T-cell (primary cell): ENCODE measurements around the gene TAS1R3. TPM values are rescaled to one million over a fixed set of nuclear protein-coding genes. Genes with fewer than 3 reads are reported as not detected.

Source experiments
- ATAC-seq, 4 experiments: fragments of 200-7000 bp in 3 of 4; fragments of 150-1000 bp in 1 of 4; cut with Tn5 transposase; replicated peaks in 1 of 4; 1 replicate in 3 of 4; 2 replicates in 1 of 4; pipeline ENCODE4 v1.10.0; 2021; ENCODE audit warnings: moderate library complexity in 3 of 4, mild to moderate bottlenecking in 2 of 4, moderate number of reproducible peaks in 1 of 4
- CTCF ChIA-PET, 2 donors: fragments of 300-600 bp; sonication (Branson Sonifier 250); formaldehyde crosslinking; loops; one replicate each; lab custom pipeline; 2022; ENCODE audit warnings: antibody characterized with exemption in 2 of 2; lab: Charles Lee
- POLR2A ChIA-PET, 2 donors: fragments of 300-600 bp; sonication (Branson Sonifier 250); formaldehyde crosslinking; loops; one replicate each; lab custom pipeline; 2022; ENCODE audit warnings: antibody characterized with exemption in 2 of 2; lab: Charles Lee
- DNase-seq, 35 experiments: peaks; one replicate each; pipeline versions ENCODE4 v3.0.0 to v3.0.0-alpha.2; 2013 to 2023
- H3K27ac ChIP-seq: one replicate; pipeline ENCODE4 v1.5.1; 2013; ENCODE audit warnings: low read length
- H3K27me3 ChIP-seq, 2 experiments: replicated peaks in 1 of 2; 1 replicate in 1 of 2; 2 replicates in 1 of 2; pipeline versions ENCODE4 v1.6.1 to v1.7.0; 2013; ENCODE audit warnings: low read length in 1 of 2, mixed read lengths in 1 of 2; ENCODE audit not compliant: control insufficient read depth in 2 of 2, insufficient read depth in 2 of 2; ENCODE audit errors: extremely low read depth in 1 of 2
- H3K36me3 ChIP-seq, 2 donors: 1 replicate in 1 of 2; 2 replicates in 1 of 2; pipeline versions ENCODE4 v1.6.1 to v1.7.0; 2013; ENCODE audit warnings: low read length in 1 of 2; ENCODE audit not compliant: control insufficient read depth in 2 of 2, insufficient read depth in 1 of 2; ENCODE audit errors: extremely low read depth in 1 of 2
- H3K4me1 ChIP-seq, 2 experiments: 1 replicate in 1 of 2; 2 replicates in 1 of 2; pipeline versions ENCODE4 v1.6.1 to v1.7.0; 2013; ENCODE audit warnings: low read length in 2 of 2, mixed read lengths in 1 of 2; ENCODE audit not compliant: insufficient read depth in 2 of 2, control insufficient read depth in 1 of 2; ENCODE audit errors: extremely low read depth in 1 of 2
- H3K4me3 ChIP-seq, 2 donors: 1 replicate in 1 of 2; 2 replicates in 1 of 2; pipeline versions ENCODE4 v1.5.1 to v1.7.0; 2013; ENCODE audit warnings: mild to moderate bottlenecking in 2 of 2, low read length in 1 of 2, moderate library complexity in 1 of 2; ENCODE audit not compliant: control insufficient read depth in 1 of 2; ENCODE audit errors: extremely low read depth in 1 of 2
- H3K9me3 ChIP-seq: 2 replicates; pipeline ENCODE4 v1.7.0; 2013
- H3K27ac Mint-ChIP-seq, 2 donors: one replicate each; pipeline ENCODE4 v1.8.0; 2020 to 2021; ENCODE audit warnings: mild to moderate bottlenecking in 2 of 2, mixed read lengths in 2 of 2
- H3K27me3 Mint-ChIP-seq, 2 donors: one replicate each; pipeline ENCODE4 v1.8.0; 2021 to 2022; ENCODE audit warnings: mixed read lengths in 2 of 2
- H3K36me3 Mint-ChIP-seq: one replicate; pipeline ENCODE4 v1.8.0; 2021; ENCODE audit warnings: mixed read lengths
- H3K4me1 Mint-ChIP-seq, 3 donors: one replicate each; pipeline ENCODE4 v1.8.0; 2020 to 2022; ENCODE audit warnings: mixed read lengths in 3 of 3, mild to moderate bottlenecking in 1 of 3
- H3K4me3 Mint-ChIP-seq, 3 donors: one replicate each; pipeline ENCODE4 v1.8.0; 2020 to 2022; ENCODE audit warnings: mild to moderate bottlenecking in 3 of 3, mixed read lengths in 3 of 3, moderate library complexity in 3 of 3
- H3K9me3 Mint-ChIP-seq, 3 donors: one replicate each; pipeline ENCODE4 v1.8.0; 2020 to 2022; ENCODE audit warnings: mixed read lengths in 3 of 3
- WGBS: methylation state at CpG from one replicate; pipeline ENCODE4 v1.1.5; 2013; ENCODE audit warnings: missing lambda C conversion rate; ENCODE audit not compliant: insufficient coverage; 5-methylcytosine and 5-hydroxymethylcytosine counted together
- total RNA-seq, 35 experiments: library from RNA in 6 of 35; stranded (reverse) in 6 of 35; fragments of 120-200 nt in 1 of 35; gene quantifications; one replicate each; pipeline versions ENCODE4 v1.2.1 to v1.2.4 and lab custom pipeline; 2013 to 2026

The TAS1R3 gene
- total RNA-seq, 5 donors from 2014 or later (not counting 1 experiment from before 2014, with no cell fraction given): 1.6 to 2.3 (median 2.1) TPM

GRCh38 chr1:1356166-1356795, 25.2 kb downstream of the TAS1R3 start:
- 59% methylated on average over 6 of the region's 8 CpGs for WGBS
- peaks cover 18 to 36% (median 22%) of the 10 kb centered on the region in 3 donors for H3K4me1 Mint-ChIP-seq
- peaks cover 0 to 86% of the 10 kb centered on the region in 2 experiments for H3K27me3 ChIP-seq
- no peaks in the 10 kb centered on the region for H3K36me3 ChIP-seq
- H3K9me3 ChIP-seq: no peaks in the 10 kb centered on the region
- H3K27ac Mint-ChIP-seq: no peak overlapping the region
- H3K4me1 ChIP-seq: peaks cover 11 to 65% of the 10 kb centered on the region in 2 experiments
- POLR2A ChIA-PET: no interaction called here
- peaks cover 7 to 35% of the 10 kb centered on the region in 2 donors for H3K27me3 Mint-ChIP-seq
- H3K27ac ChIP-seq: no peak overlapping the region
- H3K4me3 ChIP-seq: no peak overlapping the region
- no peaks in the 10 kb centered on the region for H3K9me3 Mint-ChIP-seq
- no peaks in the 10 kb centered on the region for H3K36me3 Mint-ChIP-seq
- H3K4me3 Mint-ChIP-seq: no peak overlapping the region
- DNase-seq (no peak), ATAC-seq (no peak)
- CTCF ChIA-PET: no interaction called here

- H3K27ac ChIP-seq: no peak overlapping the region
- ChIA-PET POLR2A (no interaction called here), CTCF (no interaction called here)
- Mint-ChIP-seq H3K4me1 (peaks cover 18 to 36% (median 22%) of the 10 kb centered on the region in 3 donors), H3K4me3 (peak overlapping the region in 1 of 3 donors; percentile 16), H3K27ac (no peak overlapping the region), H3K27me3 (peaks cover 7 to 35% of the 10 kb centered on the region in 2 donors), H3K36me3 (no peaks in the 10 kb centered on the region), H3K9me3 (no peaks in the 10 kb centered on the region)
- H3K36me3 ChIP-seq: no peaks in the 10 kb centered on the region
- ATAC-seq: no peak
- no peak for DNase-seq
- no peaks in the 10 kb centered on the region for H3K9me3 ChIP-seq
- 74% methylated on average over 26 of the region's 26 CpGs for WGBS
- no peak overlapping the region for H3K4me3 ChIP-seq
- peaks cover 11 to 59% of the 10 kb centered on the region in 2 experiments for H3K4me1 ChIP-seq
- H3K27me3 ChIP-seq: peaks cover 0 to 83% of the 10 kb centered on the region in 2 experiments
Measured at GRCh38 chr1:1356796-1357401, 25.8 kb downstream of the TAS1R3 start.

- H3K9me3 ChIP-seq: no peaks in the 10 kb centered on the region
- H3K27me3 ChIP-seq: peaks cover 0 to 73% of the 10 kb centered on the region in 2 experiments
- H3K4me3 ChIP-seq: no peak overlapping the region
- H3K27ac ChIP-seq: no peak overlapping the region
- Mint-ChIP-seq H3K27ac (peak overlapping the region in 1 of 2 donors; percentile 4), H3K4me1 (peaks cover 8 to 26% (median 16%) of the 10 kb centered on the region in 3 donors), H3K36me3 (no peaks in the 10 kb centered on the region), H3K9me3 (no peaks in the 10 kb centered on the region), H3K27me3 (peaks cover 0 to 25% of the 10 kb centered on the region in 2 donors), H3K4me3 (peak overlapping the region in 1 of 3 donors; percentile 73)
- ChIA-PET POLR2A (no interaction called here), CTCF (no interaction called here)
- peaks cover 11 to 51% of the 10 kb centered on the region in 2 experiments for H3K4me1 ChIP-seq
- no peak for ATAC-seq
- no peaks in the 10 kb centered on the region for H3K36me3 ChIP-seq
- WGBS: 39% methylated on average over 14 of the region's 18 CpGs
- no peak for DNase-seq
Measured at GRCh38 chr1:1357871-1358432, 26.9 kb downstream of the TAS1R3 start.

GRCh38 chr1:1358433-1359271, 27.6 kb downstream of the TAS1R3 start, which contains the start of gene MXRA8:
MXRA8 (minus strand) TSS chr1:1358555; CDS start chr1:1358504, 51 bp downstream.
- CTCF ChIA-PET: no interaction called here
- POLR2A ChIA-PET: no interaction called here

GRCh38 chr1:1359308-1359663, 28.2 kb downstream of the TAS1R3 start:
- Histone ChIP-seq H3K36me3 (no peaks in the 10 kb centered on the region), H3K27ac (no peak overlapping the region), H3K9me3 (no peaks in the 10 kb centered on the region), H3K4me3 (no peak overlapping the region), H3K27me3 (peaks cover 0 to 62% of the 10 kb centered on the region in 2 experiments), H3K4me1 (peaks cover 9 to 37% of the 10 kb centered on the region in 2 experiments)
- ATAC-seq (peak; percentile 39 to 75 (median 64)), DNase-seq (peak in 5 of 35 experiments; percentile 29 to 56 (median 43))
- H3K27ac Mint-ChIP-seq: peak overlapping the region; percentile 39 to 69
- H3K9me3 Mint-ChIP-seq: no peaks in the 10 kb centered on the region
- H3K27me3 Mint-ChIP-seq: peaks cover 0 to 16% of the 10 kb centered on the region in 2 donors
- 40% methylated on average over 5 of the region's 6 CpGs for WGBS
- ChIA-PET POLR2A (no interaction called here), CTCF (interaction anchor here in 1 of 2 donors (0.6 kb wide), 1 partner anchor 12 kb away, joined by 7 read pairs; no protein-coding TSS in a partner anchor)
- peak overlapping the region in 1 of 3 donors; percentile 73 for H3K4me3 Mint-ChIP-seq
- H3K36me3 Mint-ChIP-seq: no peaks in the 10 kb centered on the region
- H3K4me1 Mint-ChIP-seq: peaks cover 7 to 16% (median 12%) of the 10 kb centered on the region in 3 donors

More at GRCh38 chr1:1358433-1359271, 27.6 kb downstream of the TAS1R3 start, which contains the start of gene MXRA8:
- Histone ChIP-seq H3K9me3 (no peaks in the 10 kb centered on the region), H3K27me3 (peaks cover 0 to 66% of the 10 kb centered on the region in 2 experiments), H3K4me3 (peak within 1 kb of the TSS in 1 of 2 donors; percentile 26), H3K27ac (no peak within 1 kb of the TSS), H3K4me1 (peaks cover 11 to 44% of the 10 kb centered on the region in 2 experiments), H3K36me3 (no peaks in the 10 kb centered on the region)
- H3K9me3 Mint-ChIP-seq: no peaks in the 10 kb centered on the region
- H3K27ac Mint-ChIP-seq: peak within 1 kb of the TSS; percentile 39 to 69
- H3K4me3 Mint-ChIP-seq: peak within 1 kb of the TSS in 1 of 3 donors; percentile 73
- peaks cover 0 to 21% of the 10 kb centered on the region in 2 donors for H3K27me3 Mint-ChIP-seq
- ATAC-seq: peak in 1 of 4 experiments; percentile 30
- no peak for DNase-seq
- H3K4me1 Mint-ChIP-seq: peaks cover 7 to 22% (median 16%) of the 10 kb centered on the region in 3 donors
- 34% methylated on average over 20 of the region's 29 CpGs for WGBS
- no peaks in the 10 kb centered on the region for H3K36me3 Mint-ChIP-seq
